Natural killer cell (primary cell): ENCODE measurements around the gene SLC38A9. TPM values are rescaled to one million over a fixed set of nuclear protein-coding genes. Genes with fewer than 3 reads are reported as not detected.

Experiments used
- ATAC-seq, 3 donors: fragments of 150-1000 bp in 2 of 3; fragments of 200-7000 bp in 1 of 3; cut with Tn5 transposase; 1 replicate in 1 of 3; 2 replicates in 2 of 3; pipeline ENCODE4 v1.10.0; 2021; ENCODE audit warnings: mild to moderate bottlenecking in 2 of 3, moderate library complexity in 2 of 3
- DNase-seq, 2 donors: peaks; one replicate each; pipeline versions ENCODE4 v3.0.0 to v3.0.0-alpha.2; 2013 to 2021; ENCODE audit warnings: mixed read lengths in 1 of 2
- H3K27ac ChIP-seq: one replicate; pipeline ENCODE4 v1.5.1; 2013; ENCODE audit warnings: mild to moderate bottlenecking, low read length
- H3K27me3 ChIP-seq: one replicate; pipeline ENCODE4 v1.6.1; 2013; ENCODE audit warnings: low read length; ENCODE audit not compliant: control insufficient read depth, insufficient read depth
- H3K36me3 ChIP-seq: one replicate; pipeline ENCODE4 v1.6.1; 2013; ENCODE audit warnings: low read length; ENCODE audit not compliant: control insufficient read depth, insufficient read depth
- H3K4me1 ChIP-seq: one replicate; pipeline ENCODE4 v1.6.1; 2013; ENCODE audit warnings: low read length; ENCODE audit not compliant: control insufficient read depth, insufficient read depth
- H3K4me3 ChIP-seq: one replicate; pipeline ENCODE4 v1.5.1; 2013; ENCODE audit warnings: low read length
- H3K9me3 ChIP-seq: one replicate; pipeline ENCODE4 v1.6.1; 2013; ENCODE audit warnings: low read length; ENCODE audit not compliant: control insufficient read depth, insufficient read depth
- H3K27ac Mint-ChIP-seq, 2 donors: one replicate each; pipeline ENCODE4 v1.8.0; 2022; ENCODE audit warnings: mild to moderate bottlenecking in 2 of 2, mixed read lengths in 2 of 2, moderate library complexity in 1 of 2
- H3K27me3 Mint-ChIP-seq, 2 donors: one replicate each; pipeline ENCODE4 v1.8.0; 2022; ENCODE audit warnings: low read depth in 2 of 2, mixed read lengths in 2 of 2
- H3K36me3 Mint-ChIP-seq: one replicate; pipeline ENCODE4 v1.8.0; 2022; ENCODE audit warnings: mixed read lengths
- H3K4me1 Mint-ChIP-seq, 2 donors: one replicate each; pipeline ENCODE4 v1.8.0; 2022; ENCODE audit warnings: mixed read lengths in 2 of 2
- H3K4me3 Mint-ChIP-seq: one replicate; pipeline ENCODE4 v1.8.0; 2022; ENCODE audit warnings: mild to moderate bottlenecking, moderate library complexity, mixed read lengths
- H3K9me3 Mint-ChIP-seq, 2 donors: one replicate each; pipeline ENCODE4 v1.8.0; 2022; ENCODE audit warnings: mixed read lengths in 2 of 2
- CTCF ChIP-seq: fragments of 200-600 bp; IDR thresholded peaks from one replicate; pipeline ENCODE4 v1.8.0; 2022; ENCODE audit warnings: antibody characterized with exemption
- WGBS: methylation state at CpG from one replicate; pipeline ENCODE4 v1.1.7; 2013; ENCODE audit warnings: missing lambda C conversion rate; ENCODE audit not compliant: insufficient coverage; 5-methylcytosine and 5-hydroxymethylcytosine counted together
- intact Hi-C: fragments of 100-400 bp; cut with micrococcal nuclease; formaldehyde crosslinking; loops from one replicate; pipeline ENCODE4 v1.14.2; 2022
- total RNA-seq, 4 donors: library from RNA; stranded (reverse); fragments of 120-200 nt in 1 of 4; gene quantifications; one replicate each; pipeline versions ENCODE4 v1.2.3 to v1.2.4, GENCODE V29; 2013 to 2022

Gene SLC38A9
- total RNA-seq, 3 donors from 2014 or later (not counting 1 experiment from before 2014, with no cell fraction given), result 20.6 to 33.9 (median 27.0) TPM

- Mint-ChIP-seq H3K27me3 (no peaks in the 10 kb centered on the region), H3K4me3 (no peak overlapping the region), H3K4me1 (no peaks in the 10 kb centered on the region), H3K27ac (no peak overlapping the region), H3K9me3 (no peaks in the 10 kb centered on the region), H3K36me3 (no peaks in the 10 kb centered on the region)
- intact Hi-C loops, result no loop called here
- Histone ChIP-seq H3K9me3 (no peaks in the 10 kb centered on the region), H3K27me3 (no peaks in the 10 kb centered on the region), H3K36me3 (peaks cover 16% of the 10 kb centered on the region), H3K4me3 (no peak overlapping the region), H3K27ac (no peak overlapping the region), H3K4me1 (no peaks in the 10 kb centered on the region)
- no peak for TF ChIP-seq CTCF
- ATAC-seq (no peak), DNase-seq (no peak)
- 84% methylated on average over 6 of the region's 8 CpGs for WGBS
These were observed 47.1 kb downstream of the SLC38A9 start for GRCh38 chr5:55665065-55665464.

- no peaks in the 10 kb centered on the region for H3K4me1 ChIP-seq
- no peak for TF ChIP-seq CTCF
- H3K4me3 Mint-ChIP-seq, result no peak overlapping the region
- no peaks in the 10 kb centered on the region for H3K27me3 ChIP-seq
- no peak overlapping the region for H3K27ac Mint-ChIP-seq
- no peaks in the 10 kb centered on the region for H3K4me1 Mint-ChIP-seq
- H3K9me3 Mint-ChIP-seq, result no peaks in the 10 kb centered on the region
- intact Hi-C loops, result no loop called here
- H3K36me3 ChIP-seq, result peaks cover 7% of the 10 kb centered on the region
- H3K9me3 ChIP-seq, result no peaks in the 10 kb centered on the region
- WGBS, result 100% methylated on average over 1 of the region's 2 CpGs
- peak overlapping the region; percentile 3 for H3K4me3 ChIP-seq
- H3K27ac ChIP-seq, result no peak overlapping the region
- no peak for DNase-seq
- no peaks in the 10 kb centered on the region for H3K36me3 Mint-ChIP-seq
- no peak for ATAC-seq
- H3K27me3 Mint-ChIP-seq, result no peaks in the 10 kb centered on the region
These were observed 54.7 kb downstream of the SLC38A9 start for GRCh38 chr5:55657443-55657842.

GRCh38 chr5:55650386-55650785 is 61.7 kb downstream of the SLC38A9 start:
- DNase-seq, result peak in 1 of 2 donors; percentile 55
- H3K27me3 Mint-ChIP-seq, result no peaks in the 10 kb centered on the region
- H3K27me3 ChIP-seq, result no peaks in the 10 kb centered on the region
- no peak overlapping the region for H3K4me3 ChIP-seq
- H3K36me3 ChIP-seq, result peaks cover 20% of the 10 kb centered on the region
- H3K27ac ChIP-seq, result no peak overlapping the region
- WGBS, result 22% methylated on average over 3 of the region's 3 CpGs
- no peaks in the 10 kb centered on the region for H3K4me1 Mint-ChIP-seq
- H3K9me3 Mint-ChIP-seq, result no peaks in the 10 kb centered on the region
- H3K4me3 Mint-ChIP-seq, result no peak overlapping the region
- intact Hi-C loops, result no loop called here
- H3K36me3 Mint-ChIP-seq, result no peaks in the 10 kb centered on the region
- no peak for ATAC-seq
- no peak overlapping the region for H3K27ac Mint-ChIP-seq
- no peak for TF ChIP-seq CTCF
- H3K9me3 ChIP-seq, result no peaks in the 10 kb centered on the region
- H3K4me1 ChIP-seq, result peaks cover 2% of the 10 kb centered on the region

- Mint-ChIP-seq H3K4me1 (no peaks in the 10 kb centered on the region), H3K27ac (no peak overlapping the region), H3K4me3 (no peak overlapping the region), H3K36me3 (no peaks in the 10 kb centered on the region), H3K27me3 (no peaks in the 10 kb centered on the region), H3K9me3 (no peaks in the 10 kb centered on the region)
- ATAC-seq (no peak), DNase-seq (no peak)
- H3K4me1 ChIP-seq, result peaks cover 2% of the 10 kb centered on the region
- no peaks in the 10 kb centered on the region for H3K9me3 ChIP-seq
- H3K4me3 ChIP-seq, result no peak overlapping the region
- intact Hi-C loops, result no loop called here
- no peak overlapping the region for H3K27ac ChIP-seq
- no peak for TF ChIP-seq CTCF
- H3K27me3 ChIP-seq, result no peaks in the 10 kb centered on the region
- H3K36me3 ChIP-seq, result peaks cover 23% of the 10 kb centered on the region
These were observed 62.2 kb downstream of the SLC38A9 start for GRCh38 chr5:55649963-55650362.
